ENCODE data around the gene GPC6.

GPC6 gene

DNA sequence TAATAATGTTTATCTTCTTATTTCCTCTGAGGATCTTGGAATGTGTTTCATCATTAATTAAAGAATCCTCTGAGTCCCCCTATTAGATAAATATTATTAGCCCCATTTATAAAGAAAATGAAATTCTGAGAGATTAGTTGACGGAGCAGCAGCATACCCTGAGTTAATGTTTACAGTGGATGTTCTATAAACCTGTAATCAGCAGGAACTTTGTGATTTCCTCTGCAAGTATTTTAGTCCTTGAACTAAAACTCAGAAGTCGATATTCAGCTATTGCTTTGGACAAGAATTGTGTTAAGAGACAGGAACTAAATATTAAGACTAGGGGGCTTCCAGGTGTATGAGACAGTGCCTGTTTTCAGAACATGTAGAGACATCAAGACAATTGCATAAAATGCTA, 1009.5 kb downstream of the GPC6 start:
- no peak overlapping the region for H3K4me3 ChIP-seq (IDR thresholded peaks at IDR 0.05; ENCODE audit: insufficient read depth, low read depth, low read length)
- TF ChIP-seq, protein P1, sequence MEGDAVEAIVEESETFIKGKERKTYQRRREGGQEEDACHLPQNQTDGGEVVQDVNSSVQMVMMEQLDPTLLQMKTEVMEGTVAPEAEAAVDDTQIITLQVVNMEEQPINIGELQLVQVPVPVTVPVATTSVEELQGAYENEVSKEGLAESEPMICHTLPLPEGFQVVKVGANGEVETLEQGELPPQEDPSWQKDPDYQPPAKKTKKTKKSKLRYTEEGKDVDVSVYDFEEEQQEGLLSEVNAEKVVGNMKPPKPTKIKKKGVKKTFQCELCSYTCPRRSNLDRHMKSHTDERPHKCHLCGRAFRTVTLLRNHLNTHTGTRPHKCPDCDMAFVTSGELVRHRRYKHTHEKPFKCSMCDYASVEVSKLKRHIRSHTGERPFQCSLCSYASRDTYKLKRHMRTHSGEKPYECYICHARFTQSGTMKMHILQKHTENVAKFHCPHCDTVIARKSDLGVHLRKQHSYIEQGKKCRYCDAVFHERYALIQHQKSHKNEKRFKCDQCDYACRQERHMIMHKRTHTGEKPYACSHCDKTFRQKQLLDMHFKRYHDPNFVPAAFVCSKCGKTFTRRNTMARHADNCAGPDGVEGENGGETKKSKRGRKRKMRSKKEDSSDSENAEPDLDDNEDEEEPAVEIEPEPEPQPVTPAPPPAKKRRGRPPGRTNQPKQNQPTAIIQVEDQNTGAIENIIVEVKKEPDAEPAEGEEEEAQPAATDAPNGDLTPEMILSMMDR (conservative IDR thresholded peaks at IDR 0.05; ENCODE audit: low read depth, low read length) = no peak
- no peaks in the 10 kb centered on the region for H3K27me3 ChIP-seq (ENCODE audit: insufficient read depth, low read depth)
- no peak overlapping the region for H2AFZ ChIP-seq (ENCODE audit: low read depth)
- no peak overlapping the region for H3K4me2 ChIP-seq
- no peak overlapping the region for H3K27ac ChIP-seq
- H3K79me2 ChIP-seq (ENCODE audit: insufficient read depth, low read depth) = no peaks in the 10 kb centered on the region
- no peaks in the 10 kb centered on the region for H3K4me1 ChIP-seq (ENCODE audit: low read depth, poor library complexity, severe bottlenecking)
- H4K20me1 ChIP-seq (ENCODE audit: insufficient read depth) = no peaks in the 10 kb centered on the region
- no peaks in the 10 kb centered on the region for H3K36me3 ChIP-seq (ENCODE audit: insufficient read depth)
- no peak overlapping the region for H3K9ac ChIP-seq

DNA sequence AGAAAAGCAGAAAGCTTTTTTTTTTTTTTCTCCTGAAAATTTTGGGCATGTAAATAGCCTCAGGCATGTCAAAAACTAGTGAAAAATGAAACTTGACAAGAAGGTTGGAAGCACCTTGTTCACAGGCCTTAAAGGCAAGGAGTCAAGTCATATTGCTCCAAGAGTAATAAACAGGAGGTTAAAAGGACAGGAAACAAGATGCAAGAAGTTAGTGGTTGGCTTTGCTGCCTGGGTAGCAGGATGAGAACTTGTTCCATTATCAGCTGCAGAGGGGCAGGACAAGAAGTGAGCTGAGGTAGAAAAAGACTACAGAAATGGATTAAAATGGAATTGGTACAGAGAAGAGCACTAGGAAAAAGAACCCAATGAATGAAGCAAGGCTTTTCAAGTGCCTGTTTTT, 1010.3 kb downstream of the GPC6 start:
- H3K4me3 ChIP-seq (IDR thresholded peaks at IDR 0.05; ENCODE audit: insufficient read depth, low read depth, low read length) = no peak overlapping the region
- no peaks in the 10 kb centered on the region for H4K20me1 ChIP-seq (ENCODE audit: insufficient read depth)
- H3K27ac ChIP-seq = no peak overlapping the region
- TF ChIP-seq, protein P1 (conservative IDR thresholded peaks at IDR 0.05; ENCODE audit: low read depth, low read length) = no peak
- no peak overlapping the region for H2AFZ ChIP-seq (ENCODE audit: low read depth)
- no peaks in the 10 kb centered on the region for H3K4me1 ChIP-seq (ENCODE audit: low read depth, poor library complexity, severe bottlenecking)
- no peak overlapping the region for H3K4me2 ChIP-seq
- H3K27me3 ChIP-seq (ENCODE audit: insufficient read depth, low read depth) = no peaks in the 10 kb centered on the region
- no peaks in the 10 kb centered on the region for H3K36me3 ChIP-seq (ENCODE audit: insufficient read depth)
- no peak overlapping the region for H3K9ac ChIP-seq
- no peaks in the 10 kb centered on the region for H3K79me2 ChIP-seq (ENCODE audit: insufficient read depth, low read depth)

DNA sequence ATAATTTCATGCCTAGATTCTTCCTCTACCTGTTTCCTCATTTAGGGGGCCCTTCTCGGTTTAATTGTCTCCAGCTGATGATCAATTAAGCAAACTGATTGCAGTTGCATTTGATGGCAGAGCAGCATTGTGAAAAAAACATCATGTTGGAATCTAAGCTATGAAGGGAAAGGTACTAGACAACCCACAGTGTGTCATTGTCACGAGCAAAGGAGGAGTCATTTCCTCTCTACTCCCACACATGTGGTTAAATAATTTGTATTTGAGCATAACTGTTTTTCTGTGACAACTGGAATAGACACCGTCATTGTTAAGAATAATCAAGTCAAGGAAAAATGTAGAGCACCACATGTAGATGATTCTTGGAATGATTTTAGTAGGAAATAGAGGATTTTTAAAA, 1012.5 kb downstream of the GPC6 start:
- no peaks in the 10 kb centered on the region for H3K27me3 ChIP-seq (ENCODE audit: insufficient read depth, low read depth)
- H3K4me3 ChIP-seq (IDR thresholded peaks at IDR 0.05; ENCODE audit: insufficient read depth, low read depth, low read length) = no peak overlapping the region
- no peaks in the 10 kb centered on the region for H4K20me1 ChIP-seq (ENCODE audit: insufficient read depth)
- no peak overlapping the region for H2AFZ ChIP-seq (ENCODE audit: low read depth)
- H3K4me2 ChIP-seq = no peak overlapping the region
- H3K27ac ChIP-seq = no peak overlapping the region
- peaks cover 13% of the 10 kb centered on the region for H3K4me1 ChIP-seq (ENCODE audit: low read depth, poor library complexity, severe bottlenecking)
- H3K9ac ChIP-seq = no peak overlapping the region
- TF ChIP-seq, protein P1 (conservative IDR thresholded peaks at IDR 0.05; ENCODE audit: low read depth, low read length) = no peak
- H3K79me2 ChIP-seq (ENCODE audit: insufficient read depth, low read depth) = no peaks in the 10 kb centered on the region
- no peaks in the 10 kb centered on the region for H3K36me3 ChIP-seq (ENCODE audit: insufficient read depth)

DNA sequence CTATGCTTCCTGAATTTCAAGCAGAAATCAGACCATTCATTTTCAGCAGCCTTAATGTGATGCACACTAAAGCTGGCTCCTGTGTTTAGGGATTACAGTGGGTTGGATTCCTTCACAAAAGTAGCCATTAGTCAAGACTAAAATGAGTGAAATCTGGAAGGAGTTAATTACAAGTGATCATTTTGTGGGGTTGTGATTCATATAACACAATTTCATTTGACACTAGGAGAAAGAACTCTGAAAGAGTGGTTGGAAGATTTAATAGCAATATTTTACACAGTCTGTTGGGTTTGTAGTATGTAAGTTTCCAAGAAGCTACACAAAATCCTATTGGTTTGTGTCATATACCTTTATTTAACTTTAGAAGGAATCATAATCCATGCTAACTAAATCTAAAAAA, 1015.9 kb downstream of the GPC6 start:
- no peaks in the 10 kb centered on the region for H4K20me1 ChIP-seq (ENCODE audit: insufficient read depth)
- TF ChIP-seq, protein P1 (conservative IDR thresholded peaks at IDR 0.05; ENCODE audit: low read depth, low read length) = no peak
- no peak overlapping the region for H2AFZ ChIP-seq (ENCODE audit: low read depth)
- no peaks in the 10 kb centered on the region for H3K27me3 ChIP-seq (ENCODE audit: insufficient read depth, low read depth)
- H3K27ac ChIP-seq = no peak overlapping the region
- H3K79me2 ChIP-seq (ENCODE audit: insufficient read depth, low read depth) = no peaks in the 10 kb centered on the region
- H3K36me3 ChIP-seq (ENCODE audit: insufficient read depth) = no peaks in the 10 kb centered on the region
- H3K4me3 ChIP-seq (IDR thresholded peaks at IDR 0.05; ENCODE audit: insufficient read depth, low read depth, low read length) = no peak overlapping the region
- H3K4me1 ChIP-seq (ENCODE audit: low read depth, poor library complexity, severe bottlenecking) = peaks cover 17% of the 10 kb centered on the region
- no peak overlapping the region for H3K4me2 ChIP-seq
- H3K9ac ChIP-seq = no peak overlapping the region
